B cell (primary cell): ENCODE results near the gene FGFR3. TPM values are rescaled to one million over a fixed set of nuclear protein-coding genes. Genes with fewer than 3 reads are reported as not detected.

ENCODE experiments used
- ATAC-seq: fragments of 200-7000 bp; cut with Tn5 transposase; one replicate; pipeline ENCODE4 v1.10.0; 2021; ENCODE audit warnings: low read depth, mild to moderate bottlenecking, moderate number of reproducible peaks, moderate library complexity
- CTCF ChIA-PET: fragments of 350-600 bp; sonication (Branson Sonifier 250); formaldehyde crosslinking; loops from one replicate; lab custom pipeline; 2021; ENCODE audit warnings: antibody characterized with exemption, inconsistent platforms; lab: Charles Lee
- POLR2A ChIA-PET: fragments of 350-600 bp; sonication (Branson Sonifier 250); formaldehyde crosslinking; loops from one replicate; lab custom pipeline; 2021; ENCODE audit warnings: antibody characterized with exemption; lab: Charles Lee
- DNase-seq: peaks from one replicate; pipeline ENCODE4 v3.0.0; 2013
- H2AFZ ChIP-seq: 2 replicates; pipeline ENCODE4 v1.6.1; 2012; ENCODE audit warnings: mild to moderate bottlenecking, low read depth, low read length; ENCODE audit not compliant: insufficient read depth, poor library complexity, severe bottlenecking
- H3K27ac ChIP-seq, 2 donors: 1 replicate in 1 of 2; 2 replicates in 1 of 2; pipeline ENCODE4 v1.5.1; 2012 to 2013; ENCODE audit warnings: low read length in 2 of 2, mild to moderate bottlenecking in 2 of 2, moderate library complexity in 1 of 2
- H3K27me3 ChIP-seq, 4 experiments: fragments of 200-600 bp in 1 of 4; sonication (generic) in 1 of 4; replicated peaks in 1 of 4; 1 replicate in 2 of 4; 2 replicates in 2 of 4; pipeline versions ENCODE4 v1.6.1 to v1.7.0; 2013 to 2016; ENCODE audit warnings: low read length in 3 of 4, mild to moderate bottlenecking in 2 of 4, mixed read lengths in 1 of 4, moderate library complexity in 1 of 4; ENCODE audit not compliant: insufficient read depth in 4 of 4, control insufficient read depth in 3 of 4; ENCODE audit errors: control extremely low read depth in 1 of 4
- H3K36me3 ChIP-seq, 2 experiments: replicated peaks in 1 of 2; 1 replicate in 1 of 2; 2 replicates in 1 of 2; pipeline versions ENCODE4 v1.6.1 to v1.7.1; 2013; ENCODE audit warnings: low read length in 1 of 2; ENCODE audit not compliant: insufficient read depth in 2 of 2, control insufficient read depth in 1 of 2; ENCODE audit errors: control extremely low read depth in 1 of 2, extremely low read depth in 1 of 2
- H3K4me1 ChIP-seq, 2 donors: fragments of 200-600 bp in 1 of 2; sonication (generic) in 1 of 2; 1 replicate in 1 of 2; 2 replicates in 1 of 2; pipeline versions ENCODE4 v1.5.1 to v1.6.1; 2013 to 2017; ENCODE audit warnings: low read length in 2 of 2; ENCODE audit not compliant: control insufficient read depth in 2 of 2, insufficient read depth in 2 of 2
- H3K4me2 ChIP-seq: replicated peaks from 2 replicates; pipeline ENCODE3; 2012; ENCODE audit warnings: mild to moderate bottlenecking, low read depth, low read length; ENCODE audit not compliant: poor library complexity, severe bottlenecking
- H3K4me3 ChIP-seq, 5 experiments: fragments of 200-600 bp in 1 of 5; sonication (generic) in 1 of 5; 1 replicate in 3 of 5; 2 replicates in 2 of 5; pipeline versions ENCODE4 v1.5.1 to v1.7.0; 2011 to 2016; ENCODE audit warnings: low read length in 4 of 5, mild to moderate bottlenecking in 4 of 5, low read depth in 2 of 5, control low read depth in 1 of 5, moderate library complexity in 1 of 5; ENCODE audit not compliant: insufficient read depth in 1 of 5; ENCODE audit errors: control extremely low read depth in 1 of 5, extremely low read depth in 1 of 5
- H3K79me2 ChIP-seq: fragments of 200-600 bp; sonication (generic); one replicate; pipeline ENCODE4 v1.6.0; 2016; ENCODE audit warnings: low read length; ENCODE audit not compliant: control insufficient read depth, insufficient read depth
- H3K9ac ChIP-seq: fragments of 200-600 bp; sonication (generic); 2 replicates; pipeline ENCODE4 v1.6.1; 2017; ENCODE audit warnings: mild to moderate bottlenecking, low read length, moderate library complexity
- H3K9me3 ChIP-seq, 3 donors: one replicate each; pipeline versions ENCODE4 v1.6.1 to v1.7.1; 2013; ENCODE audit warnings: low read length in 2 of 3; ENCODE audit not compliant: control insufficient read depth in 2 of 3, insufficient read depth in 1 of 3; ENCODE audit errors: control extremely low read depth in 1 of 3
- H4K20me1 ChIP-seq: 2 replicates; pipeline ENCODE4 v1.6.0; 2012; ENCODE audit warnings: mild to moderate bottlenecking, low read length; ENCODE audit not compliant: insufficient read depth, control insufficient read depth, poor library complexity, severe bottlenecking
- H3K27ac Mint-ChIP-seq: one replicate; pipeline ENCODE4 v1.8.0; 2021; ENCODE audit warnings: mixed read lengths
- H3K27me3 Mint-ChIP-seq: one replicate; pipeline ENCODE4 v1.8.0; 2021; ENCODE audit warnings: mixed read lengths
- H3K4me1 Mint-ChIP-seq: one replicate; pipeline ENCODE4 v1.8.0; 2021; ENCODE audit warnings: mixed read lengths
- H3K4me3 Mint-ChIP-seq: one replicate; pipeline ENCODE4 v1.8.0; 2021; ENCODE audit warnings: mixed read lengths
- H3K9me3 Mint-ChIP-seq: one replicate; pipeline ENCODE4 v1.8.0; 2022; ENCODE audit warnings: mixed read lengths; ENCODE audit not compliant: insufficient read depth
- CTCF ChIP-seq: fragments of 200-600 bp; IDR thresholded peaks from one replicate; pipeline ENCODE4 v1.8.0; 2022; ENCODE audit warnings: antibody characterized with exemption, mild to moderate bottlenecking
- EZH2 ChIP-seq: IDR thresholded peaks from 2 replicates; pipeline ENCODE4 v1.6.1; 2012; ENCODE audit warnings: borderline replicate concordance, low read depth, mild to moderate bottlenecking, moderate library complexity, low read length; ENCODE audit not compliant: insufficient read depth, poor library complexity, severe bottlenecking
- WGBS: methylation state at CpG from one replicate; pipeline ENCODE4 v1.1.5; 2013; ENCODE audit warnings: missing lambda C conversion rate; ENCODE audit not compliant: insufficient coverage; 5-methylcytosine and 5-hydroxymethylcytosine counted together
- intact Hi-C: fragments of 100-400 bp; cut with micrococcal nuclease; formaldehyde crosslinking; loops from one replicate; pipeline ENCODE4 v1.10.0; 2022
- polyA plus RNA-seq: library from polyadenylated mRNA; depleted of rRNA; stranded (reverse); fragments of >200 nt; gene quantifications from 2 replicates; pipeline ENCODE4 v1.2.3, GENCODE V29; 2012
- total RNA-seq, 2 donors: library from RNA; stranded (reverse); fragments of 120-200 nt in 1 of 2; gene quantifications; 1 replicate in 1 of 2; 2 replicates in 1 of 2; pipeline versions ENCODE4 v1.2.3 to v1.2.4, GENCODE V29; 2013 to 2022

FGFR3 gene
- total and polyA plus RNA-seq, 2 donors (not counting 1 experiment from before 2014, with no cell fraction given) = not detected

GRCh38 chr4:1809754-1810502 lies 16.8 kb downstream of the FGFR3 start:
- Histone ChIP-seq H3K27me3 (no peaks in the 10 kb centered on the region), H3K27ac (no peak overlapping the region), H3K79me2 (no peaks in the 10 kb centered on the region), H3K36me3 (peaks cover 0 to 12% of the 10 kb centered on the region in 2 experiments), H3K9ac (no peak overlapping the region), H3K4me1 (no peaks in the 10 kb centered on the region), H2AFZ (no peak overlapping the region), H3K9me3 (no peaks in the 10 kb centered on the region), H4K20me1 (peaks cover 9% of the 10 kb centered on the region), H3K4me3 (no peak overlapping the region), H3K4me2 (no peak overlapping the region)
- intact Hi-C loops = loop anchor here (1.0 kb wide), 1 partner anchor 89 kb away; no protein-coding TSS in a partner anchor
- ChIA-PET CTCF (interaction anchor here (0.6 to 6.0 kb wide), 8 partner anchors 17 to 146 kb away, joined by 3 to 73 read pairs (median 4); no protein-coding TSS in a partner anchor), POLR2A (no interaction called here)
- no peaks in the 10 kb centered on the region for H3K4me1 Mint-ChIP-seq
- no peaks in the 10 kb centered on the region for H3K9me3 Mint-ChIP-seq
- H3K27me3 Mint-ChIP-seq = no peaks in the 10 kb centered on the region
- TF ChIP-seq CTCF (peak; percentile 83), EZH2 (no peak)
- DNase-seq (peak; percentile 74), ATAC-seq (peak; percentile 60)
- H3K27ac Mint-ChIP-seq = no peak overlapping the region
- no peak overlapping the region for H3K4me3 Mint-ChIP-seq
- WGBS = 36% methylated on average over 15 of the region's 15 CpGs

GRCh38 chr4:1810765-1811164 lies 17.7 kb downstream of the FGFR3 start:
- TF ChIP-seq EZH2 (no peak), CTCF (no peak)
- H3K27ac ChIP-seq = no peak overlapping the region
- H3K4me2 ChIP-seq = no peak overlapping the region
- ChIA-PET CTCF (interaction anchor here (0.6 to 6.0 kb wide), 8 partner anchors 16 to 147 kb away, joined by 3 to 73 read pairs (median 4); no protein-coding TSS in a partner anchor), POLR2A (no interaction called here)
- no peaks in the 10 kb centered on the region for H3K4me1 Mint-ChIP-seq
- ATAC-seq = no peak
- H3K79me2 ChIP-seq = no peaks in the 10 kb centered on the region
- H3K4me3 ChIP-seq = no peak overlapping the region
- H3K27me3 Mint-ChIP-seq = no peaks in the 10 kb centered on the region
- H3K9ac ChIP-seq = no peak overlapping the region
- no peaks in the 10 kb centered on the region for H3K9me3 ChIP-seq
- intact Hi-C loops = loop anchor here (1.0 kb wide), 1 partner anchor 89 kb away; no protein-coding TSS in a partner anchor
- no peaks in the 10 kb centered on the region for H3K4me1 ChIP-seq
- H3K27me3 ChIP-seq = no peaks in the 10 kb centered on the region
- no peak overlapping the region for H3K4me3 Mint-ChIP-seq
- no peak overlapping the region for H3K27ac Mint-ChIP-seq
- whole genome bisulfite sequencing = 99% methylated on average over 10 of the region's 10 CpGs
- peaks cover 9% of the 10 kb centered on the region for H4K20me1 ChIP-seq
- H2AFZ ChIP-seq = no peak overlapping the region
- no peaks in the 10 kb centered on the region for H3K9me3 Mint-ChIP-seq
- peaks cover 2 to 20% of the 10 kb centered on the region in 2 experiments for H3K36me3 ChIP-seq
- no peak for DNase-seq
